T-helper 1 cell (primary cell): ENCODE results near the gene SEMA6D.
"Not testable (repeated sequence)": the region's sequence is repeated elsewhere in the genome, so short reads cannot be mapped to it uniquely, and the experiment has no call there.

Experiments used
- DNase-seq, 5 donors: peaks; one replicate each; pipeline ENCODE4 v3.0.0-alpha.2; 2012 to 2020

The SEMA6D gene

DNA sequence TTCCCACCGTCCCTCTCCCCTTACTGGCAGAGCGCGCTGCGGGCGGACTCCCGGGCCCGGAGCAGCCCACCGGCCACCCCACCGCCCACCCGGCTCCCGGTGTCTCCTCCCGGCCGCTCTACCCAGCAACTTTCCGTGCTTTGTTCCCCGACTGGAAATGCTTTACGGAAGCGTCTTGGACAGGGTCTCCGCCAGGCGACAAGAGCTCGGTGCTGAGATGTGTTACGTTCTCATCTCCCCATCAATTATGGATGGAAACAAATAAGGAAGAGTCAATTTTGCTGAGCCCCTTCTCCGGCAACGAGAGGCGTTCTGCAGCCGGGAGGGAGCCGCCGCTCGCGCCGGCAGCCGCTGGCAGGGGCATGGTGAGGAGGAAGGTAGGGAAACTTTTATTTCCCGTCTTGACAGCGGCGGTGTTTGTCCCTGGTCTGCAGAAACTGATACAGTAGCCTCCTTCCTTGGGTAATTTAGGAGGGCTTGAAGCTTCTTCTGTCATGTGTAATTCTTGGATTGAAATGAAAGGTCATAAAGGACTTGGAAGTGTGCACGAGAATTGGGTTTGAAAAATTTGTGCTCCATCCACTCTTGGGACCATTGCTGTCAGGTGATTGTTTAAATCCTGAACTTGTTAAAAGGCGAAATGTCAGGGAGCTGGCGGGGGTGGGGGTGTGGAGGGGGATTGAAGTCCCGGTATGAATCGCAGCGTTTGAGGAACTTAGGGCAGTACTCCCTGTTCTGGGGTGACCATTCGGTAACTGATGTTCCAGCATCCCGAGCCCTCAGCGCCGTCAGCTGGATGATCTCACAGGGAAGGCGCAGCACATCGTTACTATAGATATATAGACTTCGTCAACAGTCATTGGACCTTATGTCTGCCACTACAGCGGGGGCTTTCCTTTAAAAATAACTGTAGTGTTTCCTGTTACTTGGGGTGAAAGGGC is 1.5 kb downstream of the SEMA6D start:
- peak in 1 of 5 donors; percentile 10 for DNase-seq

DNA sequence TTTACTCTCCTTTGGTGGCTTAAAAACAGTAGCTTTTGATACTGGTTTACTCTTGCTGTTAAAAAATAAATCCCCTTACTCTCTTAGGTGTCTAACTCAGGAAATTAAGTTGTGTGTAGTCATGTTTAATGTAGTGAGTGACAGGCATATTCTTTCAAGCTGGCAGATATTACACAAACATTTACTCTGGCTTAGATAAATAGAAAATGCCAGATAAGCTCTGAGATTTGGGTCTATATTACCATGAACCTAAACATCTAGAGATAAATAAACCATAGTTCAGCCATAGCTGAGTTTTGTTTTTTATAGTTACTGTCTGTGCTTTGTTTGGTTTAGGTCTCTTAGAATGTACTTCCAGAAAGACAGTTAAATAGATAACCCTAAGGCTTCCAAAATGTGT is 2.4 kb downstream of the SEMA6D start:
- DNase-seq, result no peak

DNA sequence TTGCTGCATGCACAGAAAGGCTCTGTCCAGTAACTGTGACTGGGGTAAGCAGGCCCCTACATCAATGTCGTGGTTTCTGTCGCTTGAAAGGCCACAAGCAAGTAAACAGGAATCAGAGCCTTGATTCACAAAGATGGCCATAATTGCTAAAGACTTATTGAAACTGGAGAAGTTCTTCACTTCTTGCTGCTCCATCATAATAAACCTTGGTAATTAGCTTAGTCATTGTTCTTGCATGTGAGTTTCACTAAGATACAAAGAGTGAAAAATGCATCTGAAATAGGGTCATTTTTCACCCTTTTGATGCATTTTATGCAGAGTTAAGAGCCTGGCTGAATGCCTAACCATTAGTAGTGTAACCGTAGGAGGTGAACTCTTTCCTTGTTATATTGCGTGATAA is 3.2 kb downstream of the SEMA6D start:
- no peak for DNase-seq

DNA sequence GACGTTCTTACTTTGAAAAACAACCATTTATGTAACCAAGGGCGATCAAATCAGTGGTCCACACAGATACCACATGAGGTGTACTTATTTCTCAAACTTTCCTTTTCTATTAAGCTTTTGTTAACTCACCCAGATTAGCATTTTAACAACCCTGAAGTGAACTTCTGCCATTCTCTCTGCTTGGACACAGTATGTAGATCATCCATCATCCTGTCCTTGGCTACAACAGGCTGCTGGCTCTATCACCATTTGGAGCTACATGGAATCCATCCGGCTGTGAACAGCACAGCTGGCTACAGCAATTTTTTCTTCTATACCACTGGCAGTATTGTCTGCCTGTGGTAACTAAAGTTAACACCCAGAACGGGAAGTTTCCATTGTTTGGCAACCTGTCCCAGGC is 4.4 kb downstream of the SEMA6D start:
- DNase-seq, result no peak

DNA sequence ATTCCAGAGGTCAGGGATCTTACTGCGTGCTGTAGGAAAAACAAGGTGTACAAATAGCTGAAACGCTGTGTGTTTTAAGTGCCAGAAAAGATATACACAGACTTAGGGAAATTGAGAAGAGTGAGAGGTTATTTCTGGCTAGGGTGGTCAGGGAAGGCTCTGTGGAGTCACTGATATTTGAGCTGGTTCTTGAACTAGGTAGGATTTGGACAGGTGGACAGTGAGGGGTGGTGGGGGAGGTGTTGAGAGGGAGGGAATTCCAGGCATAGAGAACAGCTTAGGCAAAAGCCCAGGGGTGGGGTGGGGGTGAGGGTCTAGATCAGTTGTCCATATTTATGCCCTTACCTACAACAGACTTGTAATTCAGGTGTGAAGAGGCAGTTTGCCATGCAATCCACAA is 7.0 kb downstream of the SEMA6D start:
- DNase-seq, result no peak

DNA sequence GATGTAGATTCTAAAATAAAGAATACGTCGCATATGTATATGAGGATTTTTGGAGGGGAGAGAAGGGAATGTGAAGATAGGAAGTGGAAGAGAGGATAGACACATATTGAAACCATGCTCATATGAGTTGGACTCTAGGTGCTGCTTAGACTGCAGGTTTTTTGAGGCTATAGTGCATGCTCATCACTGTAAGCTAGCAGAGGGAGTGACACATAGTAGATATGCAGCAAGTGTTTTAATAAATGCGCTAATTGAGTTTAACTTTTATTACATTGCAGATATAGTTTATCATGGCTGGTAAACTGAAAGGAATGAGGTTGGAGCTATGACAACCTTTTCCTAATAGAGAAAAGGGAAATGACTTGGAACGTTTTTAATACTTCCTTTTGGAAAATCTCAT is 7.7 kb downstream of the SEMA6D start:
- no peak for DNase-seq

DNA sequence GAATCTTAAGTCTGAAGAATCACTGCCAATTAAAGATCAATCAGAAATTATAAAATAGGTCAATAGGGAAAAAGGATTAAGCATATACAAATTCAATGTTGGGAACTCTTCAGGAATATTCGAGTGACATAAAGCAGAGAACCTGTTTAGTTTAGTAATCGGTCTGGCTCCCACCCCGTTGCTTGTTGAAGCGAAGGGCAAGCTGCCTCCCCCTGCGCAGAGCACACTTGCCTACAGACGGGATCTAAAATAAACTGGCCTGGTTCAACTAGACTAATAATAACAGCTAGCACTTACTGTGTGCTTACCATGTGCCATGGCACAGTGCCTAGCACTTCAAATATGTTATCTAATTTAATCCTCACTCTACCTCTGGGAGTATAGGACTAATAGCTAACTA is 8.6 kb downstream of the SEMA6D start:
- DNase-seq, result no peak

DNA sequence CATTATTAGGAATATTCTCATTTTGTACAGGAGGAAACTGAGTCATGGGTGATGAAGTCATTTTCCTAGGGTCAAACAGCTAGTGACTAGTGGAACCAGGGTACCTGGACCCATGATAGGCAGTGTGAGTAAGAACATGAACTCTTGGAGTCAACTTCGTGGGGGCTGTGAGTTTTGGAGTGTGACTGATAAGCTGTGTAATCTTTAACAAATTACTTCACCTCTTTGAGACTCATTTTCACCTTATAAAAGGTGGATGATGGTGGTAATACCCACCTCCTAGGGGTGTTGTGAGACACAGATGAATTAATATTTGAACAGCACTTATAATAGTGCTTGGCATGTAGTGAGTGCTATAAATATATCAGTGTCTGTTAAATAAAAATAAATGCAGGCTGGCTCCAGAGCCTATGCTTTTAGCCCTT is 9.1 kb downstream of the SEMA6D start:
- no peak for DNase-seq

DNA sequence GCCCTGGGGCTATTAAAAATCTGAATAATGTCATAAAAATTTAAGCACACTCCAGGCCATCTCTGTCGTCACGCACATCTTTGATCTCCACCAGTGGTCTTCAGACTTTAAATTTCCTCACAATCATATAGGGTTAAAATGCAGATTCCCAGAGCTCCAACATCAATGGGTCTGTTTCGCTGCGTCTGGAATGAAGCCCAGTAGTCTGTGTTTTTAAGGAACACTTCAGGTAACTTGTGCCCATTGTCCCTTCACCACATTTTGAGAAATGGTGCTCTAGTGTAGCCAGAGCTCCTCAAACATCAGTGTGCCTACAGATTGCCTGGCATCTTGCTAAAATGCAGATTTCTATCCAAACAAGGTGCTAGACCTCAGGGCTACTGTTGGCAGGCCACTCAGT is 9.8 kb downstream of the SEMA6D start:
- DNase-seq, result no peak

DNA sequence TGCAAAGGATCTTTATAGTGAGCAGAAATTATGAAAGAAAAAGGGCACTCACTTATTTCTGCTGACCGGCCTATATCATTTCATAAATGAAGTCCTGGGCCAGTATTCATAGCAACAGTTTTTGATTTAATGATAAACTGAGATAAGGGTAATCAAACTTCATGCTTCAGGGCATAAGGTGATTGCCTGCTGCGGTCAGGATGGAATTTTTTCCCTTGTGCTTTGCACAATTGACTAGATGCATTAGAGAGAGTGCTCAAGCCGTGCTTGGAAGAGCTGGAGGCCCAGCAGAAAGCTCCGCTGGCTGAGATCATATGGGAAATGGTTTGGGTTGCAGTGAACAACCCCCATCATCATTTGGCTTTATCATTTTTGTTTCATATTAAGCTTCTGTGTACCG is 10.4 kb downstream of the SEMA6D start:
- DNase-seq, result no peak

DNA sequence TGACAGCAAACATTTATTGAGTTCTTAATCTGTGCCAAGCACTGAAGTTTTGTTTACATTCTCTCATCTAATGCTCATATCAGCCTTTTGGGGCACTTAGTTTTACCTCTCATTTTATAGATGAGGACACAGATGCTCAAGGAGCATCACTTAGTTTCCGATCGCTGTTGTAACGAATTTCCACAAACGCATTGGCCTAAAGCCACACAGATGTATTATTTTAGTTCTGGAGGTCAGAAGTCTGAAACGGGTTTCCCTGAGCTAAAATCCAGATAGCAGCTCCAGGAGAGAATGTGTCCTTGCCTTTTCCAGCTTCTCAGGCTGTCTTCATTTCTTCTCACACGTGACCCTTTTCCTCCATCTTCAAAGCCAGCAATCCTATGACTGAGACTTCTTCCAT is 11.1 kb downstream of the SEMA6D start:
- no peak for DNase-seq

DNA sequence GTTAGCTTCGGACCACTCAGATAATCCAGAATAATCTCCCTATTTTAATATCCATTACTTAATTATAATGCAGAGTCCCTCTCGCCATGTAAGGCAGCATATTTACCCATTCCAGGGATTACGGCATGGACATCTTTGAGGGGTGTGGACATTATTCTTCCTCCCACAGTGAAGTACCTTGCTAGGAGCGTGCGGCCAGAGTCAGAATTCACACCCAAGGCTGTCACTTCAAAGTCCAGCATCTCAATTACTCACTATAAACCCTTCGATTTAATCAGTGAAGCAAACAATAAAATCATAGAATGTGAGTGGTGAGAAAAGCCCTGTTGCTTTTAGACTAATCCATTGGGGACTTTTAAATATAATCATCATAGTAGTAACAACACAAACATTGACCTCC is 11.6 kb downstream of the SEMA6D start:
- no peak for DNase-seq

DNA sequence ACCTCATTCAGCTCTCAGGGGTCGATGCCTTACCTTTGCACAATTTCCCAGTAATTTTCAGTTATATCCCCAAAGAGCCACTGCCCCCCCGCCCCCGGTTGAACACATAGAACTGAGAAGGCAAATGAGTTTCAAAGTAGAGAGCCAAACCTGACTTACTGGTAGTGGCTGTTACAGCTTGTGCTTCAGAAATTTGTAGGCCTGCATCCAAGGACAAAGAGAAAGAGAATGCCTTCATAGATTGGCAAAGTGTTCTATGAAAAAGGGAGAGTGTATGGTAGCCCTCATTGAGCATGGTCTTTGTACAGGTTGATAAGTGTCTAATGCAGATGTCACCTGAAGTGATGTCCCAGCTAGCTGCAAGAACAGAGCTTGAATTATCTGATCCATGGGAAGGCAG is 13.9 kb downstream of the SEMA6D start:
- DNase-seq, result no peak

DNA sequence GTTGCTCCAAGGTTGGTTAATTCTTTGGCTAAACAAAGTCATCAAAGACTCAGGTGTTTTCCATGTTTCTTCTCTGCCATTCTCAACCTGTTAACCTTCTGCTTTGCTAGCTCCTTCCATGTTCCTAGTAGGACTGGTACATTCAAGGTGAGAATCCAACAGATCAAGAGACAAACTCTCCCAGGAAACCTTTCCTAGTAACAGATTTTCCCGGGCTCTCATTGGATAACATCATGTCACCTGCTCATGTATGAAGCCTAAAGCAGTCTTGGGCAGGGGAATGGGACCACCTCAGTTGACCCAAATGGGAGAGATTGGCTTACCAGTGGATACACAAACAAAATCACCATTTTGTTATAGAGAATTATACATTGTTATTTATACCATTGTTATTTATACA is 14.9 kb downstream of the SEMA6D start:
- no peak for DNase-seq

DNA sequence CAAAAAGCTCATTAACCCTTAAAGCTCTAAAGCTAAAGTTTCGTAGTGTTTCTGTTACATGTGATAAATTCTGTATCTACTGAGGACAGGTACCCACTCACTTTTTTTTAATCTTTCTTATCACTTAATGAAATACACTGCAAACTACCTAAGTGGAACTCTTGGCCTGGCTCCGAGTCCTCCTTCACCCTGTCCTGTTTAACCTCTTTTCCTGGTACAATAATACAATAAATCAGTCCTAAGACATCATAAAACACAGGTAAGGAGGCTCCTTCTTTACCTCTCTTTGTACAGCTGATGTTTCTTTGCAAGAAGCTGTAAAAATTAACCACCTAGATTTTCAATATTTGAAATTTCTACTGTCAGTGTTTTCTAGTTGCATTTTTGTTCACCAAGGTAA is 15.8 kb downstream of the SEMA6D start:
- no peak for DNase-seq

DNA sequence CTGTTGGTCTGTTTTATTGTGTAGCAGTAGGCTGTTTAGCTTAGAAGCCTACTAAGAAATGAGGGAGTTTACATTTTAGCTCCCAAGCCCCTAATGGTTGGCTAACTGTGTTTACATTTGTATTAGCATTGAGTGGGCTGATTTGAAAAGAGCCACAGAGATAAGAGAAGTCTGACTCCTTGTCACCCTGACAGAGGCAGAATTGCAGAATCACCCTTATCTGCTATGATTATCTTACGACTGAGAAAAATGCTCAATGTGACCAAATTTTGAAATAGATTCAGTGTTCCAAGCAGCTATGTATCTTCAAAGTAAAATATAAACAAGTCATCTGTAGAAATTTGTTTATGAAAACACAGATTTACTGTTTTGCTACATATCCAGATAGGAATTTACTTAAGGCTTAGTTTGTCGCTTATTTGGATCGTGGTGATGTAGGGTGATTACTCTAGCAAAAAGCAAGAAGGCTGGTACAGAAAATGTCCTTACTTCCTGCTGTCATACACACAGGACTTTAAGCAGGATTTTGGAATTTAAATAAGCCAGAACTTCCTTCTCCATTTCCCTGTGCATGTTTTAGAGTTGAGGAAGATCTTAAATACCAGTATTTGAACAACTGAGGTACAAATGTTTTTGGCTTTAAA is 19.0 kb downstream of the SEMA6D start:
- DNase-seq, result no peak

DNA sequence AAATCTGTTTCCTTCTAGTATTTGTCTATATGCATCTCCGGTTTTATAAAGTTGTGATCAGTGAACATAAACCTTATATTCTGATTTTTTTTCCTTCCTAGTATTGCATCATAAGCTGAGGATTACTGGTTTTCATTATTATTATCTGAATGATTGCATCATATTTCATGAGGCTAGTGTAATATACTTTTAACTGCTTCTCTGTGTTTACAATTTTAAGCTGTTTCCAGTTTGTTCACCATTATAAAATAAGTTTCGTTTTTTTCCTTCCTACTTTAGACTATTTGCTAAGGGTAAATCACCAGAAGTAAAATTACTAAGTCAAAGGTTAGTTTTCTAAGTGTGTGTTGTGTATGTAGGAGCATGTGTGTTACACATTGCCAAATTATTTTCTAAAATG is 20.2 kb downstream of the SEMA6D start:
- DNase-seq, result no peak

DNA sequence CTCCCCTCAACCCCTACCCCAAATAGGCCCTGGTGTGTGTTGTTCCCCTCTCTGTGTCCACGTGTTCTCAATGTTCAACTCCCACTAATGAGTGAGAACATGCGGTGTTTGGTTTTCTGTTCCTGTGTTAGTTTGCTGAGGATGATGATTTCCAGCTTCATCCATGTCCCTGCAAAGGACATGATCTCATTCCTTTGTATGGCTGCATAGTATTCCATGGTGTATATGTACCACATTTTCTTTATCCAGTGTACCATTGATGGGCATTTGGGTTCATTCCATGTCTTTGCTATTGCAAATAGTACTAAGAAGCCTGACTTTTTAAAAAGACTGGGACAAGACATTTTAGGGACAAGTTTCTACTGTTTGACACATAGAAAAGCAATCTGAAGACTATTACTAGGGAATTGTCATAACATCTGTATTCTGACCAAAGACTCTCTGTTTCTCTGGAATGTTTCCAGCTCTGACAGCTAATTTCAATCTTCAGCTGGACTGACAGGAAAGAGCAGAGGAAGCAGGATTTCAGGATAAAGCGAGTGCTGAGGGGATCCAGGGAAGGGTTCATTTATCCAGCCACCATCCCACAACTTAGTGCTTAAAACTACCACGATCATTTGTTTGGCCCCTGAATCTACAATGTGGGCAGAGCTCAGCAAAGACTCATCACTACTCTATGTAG is 21.0 kb downstream of the SEMA6D start:
- DNase-seq, result not testable (repeated sequence)

DNA sequence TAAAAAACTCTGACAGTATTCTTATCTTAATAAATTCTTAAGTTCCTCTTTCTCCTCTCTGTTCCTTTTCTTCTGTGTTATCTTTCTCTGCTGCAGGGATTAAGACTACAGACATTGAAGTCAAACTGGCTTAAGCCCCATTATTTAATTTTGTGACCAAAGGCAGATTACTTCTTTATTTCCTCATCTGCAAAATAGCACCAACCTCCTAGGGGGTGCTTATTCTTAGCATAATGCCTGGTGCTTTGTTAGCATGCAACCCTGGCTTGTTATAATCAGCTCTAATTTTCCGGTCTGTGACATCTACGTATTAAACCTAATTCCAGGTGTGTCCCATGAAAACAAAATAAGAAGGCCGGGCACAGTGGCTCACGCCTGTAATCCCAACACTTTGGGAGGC is 23.8 kb downstream of the SEMA6D start:
- DNase-seq, result no peak

DNA sequence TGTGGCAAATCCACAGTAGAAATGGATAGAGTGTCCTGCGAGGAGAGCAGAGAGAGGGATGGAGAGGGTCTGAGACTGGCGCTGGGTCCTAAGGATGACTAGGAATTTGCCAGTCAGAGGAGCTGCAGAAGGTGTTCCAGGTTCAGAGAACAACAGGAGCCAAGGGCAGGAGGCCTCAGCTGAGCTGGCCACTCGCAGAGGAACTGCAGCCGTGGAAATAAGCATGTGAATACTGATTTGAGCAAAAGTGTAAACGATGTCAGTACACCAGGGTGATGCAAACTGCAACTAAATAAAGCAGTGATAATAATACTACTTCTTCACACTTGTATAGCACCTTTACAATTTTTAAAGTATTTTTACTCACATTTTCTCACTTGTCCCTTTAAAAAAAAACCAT is 24.6 kb downstream of the SEMA6D start:
- DNase-seq, result no peak

DNA sequence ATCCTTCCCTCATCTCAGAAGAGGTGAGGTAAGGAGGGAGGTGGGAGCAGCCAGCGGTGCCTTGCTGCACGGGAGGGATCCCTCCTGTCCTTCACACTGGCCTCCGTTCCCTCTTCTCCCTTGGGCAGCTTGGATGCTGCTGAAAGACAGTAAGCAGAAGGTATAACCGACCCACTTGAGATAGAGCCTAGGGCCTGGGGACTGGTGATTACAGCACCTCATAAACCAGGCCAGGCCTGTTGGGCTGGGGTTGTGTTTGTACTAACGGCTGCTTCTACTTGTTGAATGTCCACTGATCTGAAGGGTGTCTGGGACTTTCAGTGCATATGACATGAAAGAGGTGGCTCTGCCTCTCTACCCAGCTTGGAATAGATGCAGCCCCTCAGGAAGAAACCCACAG is 25.0 kb downstream of the SEMA6D start:
- DNase-seq, result no peak

DNA sequence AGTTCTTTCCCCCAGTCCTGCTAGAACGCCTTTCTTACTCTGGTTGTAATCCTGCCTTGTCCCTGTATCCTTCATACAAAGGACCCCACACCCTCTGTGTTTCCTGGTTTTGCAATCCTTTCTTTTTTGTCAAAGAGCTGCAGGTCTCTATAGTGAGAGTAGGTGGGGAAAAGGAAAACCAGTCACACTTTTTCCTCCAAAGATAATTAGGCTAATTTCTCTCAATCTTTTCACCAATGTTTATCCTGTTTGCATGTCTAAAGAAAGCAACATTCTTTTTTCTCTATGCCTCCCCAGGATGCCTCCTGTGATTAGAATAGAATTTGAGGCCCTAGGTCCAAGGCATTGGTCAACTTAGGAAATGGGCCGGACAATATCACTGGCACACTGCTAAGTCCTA is 25.4 kb downstream of the SEMA6D start:
- no peak for DNase-seq

DNA sequence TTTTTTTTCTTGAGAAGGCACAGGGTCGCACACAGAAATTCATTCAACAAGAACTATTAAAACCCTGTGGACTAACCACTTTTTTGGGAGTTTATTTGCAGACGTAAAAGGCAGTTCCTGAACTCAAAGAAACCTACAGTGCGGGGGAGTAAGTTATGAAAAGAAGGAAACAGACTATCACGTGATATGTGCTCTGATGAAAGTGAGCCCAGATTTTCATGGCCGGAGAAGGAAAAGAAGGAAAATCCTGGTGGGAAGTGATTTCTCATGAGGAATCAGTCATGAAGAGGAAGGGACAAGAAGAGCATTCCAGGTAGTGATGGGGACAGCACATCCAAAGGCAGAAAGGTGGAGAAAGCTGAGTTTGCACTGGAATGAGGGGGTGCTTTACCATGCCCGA is 26.1 kb downstream of the SEMA6D start:
- no peak for DNase-seq

DNA sequence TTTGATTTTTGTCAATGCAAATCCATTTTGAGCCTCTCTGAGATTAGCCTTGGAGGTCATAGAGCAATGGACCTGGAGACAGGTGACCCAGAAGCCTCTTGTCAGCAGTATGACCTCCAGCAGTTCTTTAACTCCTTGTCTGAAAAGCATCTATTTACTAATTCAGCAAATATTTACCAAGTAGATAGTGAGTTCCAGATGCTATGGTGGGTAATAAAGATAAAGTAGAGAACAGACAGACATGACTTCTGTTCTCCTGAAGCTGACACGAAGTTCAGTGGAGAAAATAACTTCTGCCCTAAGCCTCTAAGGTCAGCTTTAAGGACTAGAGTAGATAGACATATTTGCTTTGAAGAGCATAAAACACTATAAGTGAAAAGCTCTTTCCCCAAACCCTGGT is 26.6 kb downstream of the SEMA6D start:
- no peak for DNase-seq
